MCF 10A (cell line): ENCODE measurements around the gene MRPL51. TPM values are rescaled to one million over a fixed set of nuclear protein-coding genes. Genes with fewer than 3 reads are reported as not detected.

Experiments
- BruUV-seq: library from RNA; stranded (reverse); fragments of 400-500 nt; replicated peaks from 2 replicates; lab custom pipeline; 2021; lab: Mats Ljungman, UMichigan
- CTCF ChIA-PET: fragments of 300-600 bp; sonication (Branson Sonifier 250); formaldehyde crosslinking; extraction: SDS; loops from one replicate; lab custom pipeline; 2021; ENCODE audit warnings: antibody characterized with exemption, inconsistent platforms; lab: Yijun Ruan, JAX
- POLR2A ChIA-PET: fragments of 300-600, 350-650 bp; sonication (Branson Sonifier 250); formaldehyde crosslinking; extraction: SDS; loops from one replicate; lab custom pipeline; 2020; ENCODE audit warnings: antibody characterized with exemption, inconsistent platforms; lab: Yijun Ruan, JAX
- DNase-seq: peaks from one replicate; pipeline ENCODE4 v3.0.0-alpha.2; 2018; ENCODE audit not compliant: unreplicated experiment
- H3K27ac Mint-ChIP-seq: one replicate; pipeline ENCODE4 v1.8.0; 2022; ENCODE audit warnings: mild to moderate bottlenecking, low read depth, mixed read lengths; ENCODE audit not compliant: unreplicated experiment
- H3K27me3 Mint-ChIP-seq: one replicate; pipeline ENCODE4 v1.8.0; 2022; ENCODE audit warnings: mixed read lengths; ENCODE audit not compliant: insufficient read depth, unreplicated experiment
- H3K36me3 Mint-ChIP-seq: one replicate; pipeline ENCODE4 v1.8.0; 2022; ENCODE audit warnings: mild to moderate bottlenecking, moderate library complexity, mixed read lengths; ENCODE audit not compliant: insufficient read depth, unreplicated experiment
- H3K4me1 Mint-ChIP-seq: one replicate; pipeline ENCODE4 v1.8.0; 2022; ENCODE audit warnings: mixed read lengths; ENCODE audit not compliant: insufficient read depth, unreplicated experiment
- H3K4me3 Mint-ChIP-seq: one replicate; pipeline ENCODE4 v1.8.0; 2022; ENCODE audit warnings: mild to moderate bottlenecking, moderate library complexity, mixed read lengths; ENCODE audit not compliant: unreplicated experiment
- H3K9me3 Mint-ChIP-seq: one replicate; pipeline ENCODE4 v1.8.0; 2022; ENCODE audit warnings: mixed read lengths; ENCODE audit not compliant: unreplicated experiment
- intact Hi-C: fragments of 100-400 bp; cut with micrococcal nuclease; formaldehyde crosslinking; loops from 2 replicates; pipeline ENCODE4 v1.14.1; 2022
- total RNA-seq: library from RNA; stranded (reverse); gene quantifications from 2 replicates; pipeline ENCODE4 v1.2.3, GENCODE V29; 2022
- TF ChIP-seq, protein P1 (sequence below): fragments of 200-600 bp; IDR thresholded peaks from one replicate; pipeline ENCODE4 v1.8.0; 2022; ENCODE audit warnings: antibody characterized with exemption, mild to moderate bottlenecking; ENCODE audit not compliant: unreplicated experiment

The MRPL51 gene
- total RNA-seq, 1 experiment from 2014 or later, result 230 TPM

DNA sequence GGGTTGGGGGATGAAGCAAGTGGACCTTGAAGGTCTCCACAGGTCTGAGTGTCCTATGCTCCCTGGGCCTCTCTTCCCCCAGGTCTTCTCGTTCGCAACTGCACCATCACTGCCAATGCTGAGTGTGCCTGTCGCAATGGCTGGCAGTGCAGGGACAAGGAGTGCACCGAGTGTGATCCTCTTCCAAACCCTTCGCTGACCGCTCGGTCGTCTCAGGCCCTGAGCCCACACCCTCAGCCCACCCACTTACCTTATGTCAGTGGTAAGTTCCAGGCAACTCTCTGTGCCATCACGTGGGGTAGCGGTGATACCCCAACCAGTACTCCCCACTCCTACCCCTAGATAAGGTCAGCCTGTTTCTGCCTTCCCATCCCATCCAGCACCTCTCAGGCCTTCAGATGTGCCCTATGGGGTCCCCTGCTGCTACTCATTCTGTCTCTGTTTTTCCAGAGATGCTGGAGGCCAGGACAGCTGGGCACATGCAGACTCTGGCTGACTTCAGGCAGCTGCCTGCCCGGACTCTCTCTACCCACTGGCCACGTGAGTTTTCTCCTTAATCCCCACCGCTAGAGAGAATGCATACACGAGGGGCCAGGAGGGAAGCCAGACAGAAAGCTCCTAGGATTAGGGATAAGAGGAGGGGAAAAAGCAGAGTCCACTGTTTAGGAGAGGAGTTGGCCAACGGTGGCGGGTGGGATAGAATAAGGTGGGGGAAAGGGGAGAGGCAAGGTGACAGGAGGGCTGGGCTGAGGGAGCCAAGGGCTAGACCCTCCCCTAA is 42.8 kb downstream of the MRPL51 start:
- no peaks in the 10 kb centered on the region for H3K9me3 Mint-ChIP-seq
- DNase-seq, result no peak
- TF ChIP-seq, protein P1, sequence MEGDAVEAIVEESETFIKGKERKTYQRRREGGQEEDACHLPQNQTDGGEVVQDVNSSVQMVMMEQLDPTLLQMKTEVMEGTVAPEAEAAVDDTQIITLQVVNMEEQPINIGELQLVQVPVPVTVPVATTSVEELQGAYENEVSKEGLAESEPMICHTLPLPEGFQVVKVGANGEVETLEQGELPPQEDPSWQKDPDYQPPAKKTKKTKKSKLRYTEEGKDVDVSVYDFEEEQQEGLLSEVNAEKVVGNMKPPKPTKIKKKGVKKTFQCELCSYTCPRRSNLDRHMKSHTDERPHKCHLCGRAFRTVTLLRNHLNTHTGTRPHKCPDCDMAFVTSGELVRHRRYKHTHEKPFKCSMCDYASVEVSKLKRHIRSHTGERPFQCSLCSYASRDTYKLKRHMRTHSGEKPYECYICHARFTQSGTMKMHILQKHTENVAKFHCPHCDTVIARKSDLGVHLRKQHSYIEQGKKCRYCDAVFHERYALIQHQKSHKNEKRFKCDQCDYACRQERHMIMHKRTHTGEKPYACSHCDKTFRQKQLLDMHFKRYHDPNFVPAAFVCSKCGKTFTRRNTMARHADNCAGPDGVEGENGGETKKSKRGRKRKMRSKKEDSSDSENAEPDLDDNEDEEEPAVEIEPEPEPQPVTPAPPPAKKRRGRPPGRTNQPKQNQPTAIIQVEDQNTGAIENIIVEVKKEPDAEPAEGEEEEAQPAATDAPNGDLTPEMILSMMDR, result no peak
- peak overlapping the region; percentile 98 for H3K27ac Mint-ChIP-seq
- ChIA-PET POLR2A (interaction anchor here (1.3 to 4.5 kb wide), 11 partner anchors 9 to 89 kb away, joined by 3 to 50 read pairs (median 14); partner anchors contain the start of genes GAPDH, LTBR, MRPL51 and VAMP1), CTCF (interaction anchor here (0.6 to 1.1 kb wide), 3 partner anchors 9 to 27 kb away, joined by 3 read pairs; no protein-coding TSS in a partner anchor)
- BruUV-seq, result TSS peak; percentile 38
- H3K36me3 Mint-ChIP-seq, result peaks cover 22% of the 10 kb centered on the region
- intact Hi-C loops, result no loop called here
- H3K4me1 Mint-ChIP-seq, result peaks cover 37% of the 10 kb centered on the region
- H3K27me3 Mint-ChIP-seq, result no peaks in the 10 kb centered on the region
- peak overlapping the region; percentile 94 for H3K4me3 Mint-ChIP-seq

DNA sequence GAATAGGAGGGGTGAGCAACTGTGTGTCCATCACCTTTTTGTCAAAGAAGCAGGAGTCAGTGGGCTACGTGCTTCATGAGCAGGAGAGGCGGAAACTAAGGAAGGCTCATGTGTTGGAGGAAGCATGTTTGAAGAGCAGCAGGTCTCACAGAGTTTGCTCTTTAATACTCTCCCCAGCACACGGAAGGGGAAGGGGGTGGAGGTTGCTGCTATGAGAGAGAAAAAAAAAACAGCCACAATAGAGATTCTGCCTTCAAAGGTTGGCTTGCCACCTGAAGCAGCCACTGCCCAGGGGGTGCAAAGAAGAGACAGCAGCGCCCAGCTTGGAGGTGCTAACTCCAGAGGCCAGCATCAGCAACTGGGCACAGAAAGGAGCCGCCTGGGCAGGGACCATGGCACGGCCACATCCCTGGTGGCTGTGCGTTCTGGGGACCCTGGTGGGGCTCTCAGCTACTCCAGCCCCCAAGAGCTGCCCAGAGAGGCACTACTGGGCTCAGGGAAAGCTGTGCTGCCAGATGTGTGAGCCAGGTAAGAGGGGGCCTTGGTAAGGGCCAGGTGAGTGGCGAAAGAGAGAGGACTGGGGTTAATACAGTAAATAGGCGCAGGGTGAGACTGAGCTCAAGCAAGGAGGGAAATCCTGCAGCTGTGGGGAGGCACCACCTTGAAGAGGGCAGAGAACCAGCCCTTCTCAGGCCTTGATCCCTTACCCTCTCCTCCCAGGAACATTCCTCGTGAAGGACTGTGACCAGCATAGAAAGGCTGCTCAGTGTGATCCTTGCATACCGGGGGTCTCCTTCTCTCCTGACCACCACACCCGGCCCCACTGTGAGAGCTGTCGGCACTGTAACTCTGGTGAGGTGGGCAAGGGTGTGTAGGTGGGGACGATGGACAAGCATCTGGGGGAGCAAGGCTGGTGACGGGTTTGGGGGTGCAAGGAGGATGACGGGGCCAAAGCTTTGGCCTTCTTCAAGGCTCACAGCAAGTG is 48.1 kb downstream of the MRPL51 start, which contains the start of gene CD27:
Gene CD27 (plus strand): TSS at position 252 of the 985 bp plus-strand sequence. CDS start 141 bp downstream, at position 393.
- H3K27me3 Mint-ChIP-seq, result no peaks in the 10 kb centered on the region
- BruUV-seq, result no TSS peak
- TF ChIP-seq, protein P1, result no peak
- intact Hi-C loops, result no loop called here
- H3K9me3 Mint-ChIP-seq, result no peaks in the 10 kb centered on the region
- peaks cover 6% of the 10 kb centered on the region for H3K4me1 Mint-ChIP-seq
- H3K36me3 Mint-ChIP-seq, result peaks cover 5% of the 10 kb centered on the region
- CTCF ChIA-PET, result interaction anchor here (0.7 kb wide), 1 partner anchor 13 kb away, joined by 3 read pairs; no protein-coding TSS in a partner anchor
- DNase-seq, result no peak
- no peak within 1 kb of the TSS for H3K27ac Mint-ChIP-seq
- POLR2A ChIA-PET, result no interaction called here
- H3K4me3 Mint-ChIP-seq, result no peak within 1 kb of the TSS

DNA sequence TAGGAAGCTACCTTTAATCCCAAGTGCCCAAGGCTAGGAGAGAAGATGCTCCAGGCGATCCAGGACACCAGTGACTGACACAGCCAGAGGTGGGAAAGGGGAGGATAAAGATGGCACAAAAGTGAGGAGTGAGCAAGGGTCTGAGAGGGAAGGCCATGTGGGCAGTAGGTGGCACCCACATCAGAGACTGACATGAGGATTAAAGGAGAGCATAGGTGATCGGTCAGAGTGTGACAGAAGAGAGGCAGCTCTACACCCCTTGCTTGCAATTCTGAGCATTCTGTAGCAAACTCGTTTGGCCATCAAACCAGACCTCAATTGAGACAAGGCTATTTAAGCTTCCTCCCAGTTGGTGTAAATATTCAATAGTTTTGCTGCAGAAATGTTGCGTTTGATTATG is 49.0 kb downstream of the MRPL51 start:
- CTCF ChIA-PET, result interaction anchor here (0.6 to 2.2 kb wide), 2 partner anchors 21 to 386 kb away, joined by 4 to 5 read pairs; no protein-coding TSS in a partner anchor
- Mint-ChIP-seq H3K4me3 (no peak overlapping the region), H3K27ac (no peak overlapping the region), H3K4me1 (peaks cover 6% of the 10 kb centered on the region), H3K9me3 (no peaks in the 10 kb centered on the region), H3K36me3 (peaks cover 5% of the 10 kb centered on the region), H3K27me3 (no peaks in the 10 kb centered on the region)
- no TSS peak for BruUV-seq
- no peak for DNase-seq
- TF ChIP-seq, protein P1, result no peak
- POLR2A ChIA-PET, result interaction anchor here (0.5 to 1.0 kb wide), 4 partner anchors 11 to 60 kb away, joined by 3 to 4 read pairs (median 3); partner anchors contain the start of gene MRPL51
- intact Hi-C loops, result no loop called here
